Measurements from ENCODE around the gene KRTAP4-2.

GRCh38 chr17:41140360-41141131, 37.5 kb downstream of the KRTAP4-2 start, which contains the start of gene KRTAP4-6:
- TF ChIP-seq CTCF (IDR thresholded peaks at IDR 0.05) (no peak), POLR2AphosphoS5 (IDR thresholded peaks at IDR 0.05) (no peak), EP300 (IDR thresholded peaks at IDR 0.05) (no peak)
